ENCODE results near the gene TRMT6. TPM values are rescaled to one million over a fixed set of nuclear protein-coding genes. Genes with fewer than 3 reads are reported as not detected.

TRMT6 gene
- polyA plus RNA-seq, 1 of the 3 experiments (the other 2 are of a cell fraction), result 16.1 TPM

DNA sequence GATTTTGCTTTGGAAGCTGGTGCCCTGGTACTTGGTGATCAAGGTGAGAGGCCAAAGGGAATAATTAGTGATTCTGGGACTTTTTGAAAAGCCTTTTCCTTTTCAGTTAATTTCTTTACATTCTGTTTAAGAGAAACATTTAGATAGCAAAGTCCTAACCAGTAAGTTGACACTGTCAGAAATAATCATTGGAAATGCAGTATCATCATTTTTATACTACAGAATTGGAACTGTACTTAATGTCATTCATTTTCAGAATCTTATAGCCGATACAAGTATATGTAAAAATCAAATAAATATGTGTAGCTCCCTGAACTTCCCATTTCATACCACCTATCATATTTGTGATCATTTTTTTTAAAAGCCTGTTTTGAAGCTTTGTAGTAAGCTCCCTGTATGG, 27.6 kb upstream of the TRMT6 start:
- ChIA-PET CTCF (no interaction called here), POLR2A (no interaction called here)
- H3K27me3 ChIP-seq (ENCODE audit: insufficient read depth), result no peaks in the 10 kb centered on the region
- no peaks in the 10 kb centered on the region for H3K4me1 ChIP-seq (ENCODE audit: control insufficient read depth in 1 of 2, insufficient read depth in 2 of 2, low read depth in 1 of 2, low read length in 1 of 2)
- no peaks in the 10 kb centered on the region for H4K20me1 ChIP-seq (ENCODE audit: insufficient read depth)
- no peak overlapping the region for H3K4me2 ChIP-seq
- no peak overlapping the region for H2AFZ ChIP-seq (ENCODE audit: low read depth)
- no peaks in the 10 kb centered on the region for H3K79me2 ChIP-seq (ENCODE audit: insufficient read depth)
- H3K9me2 ChIP-seq, result no peaks in the 10 kb centered on the region
- TF ChIP-seq, protein P1, sequence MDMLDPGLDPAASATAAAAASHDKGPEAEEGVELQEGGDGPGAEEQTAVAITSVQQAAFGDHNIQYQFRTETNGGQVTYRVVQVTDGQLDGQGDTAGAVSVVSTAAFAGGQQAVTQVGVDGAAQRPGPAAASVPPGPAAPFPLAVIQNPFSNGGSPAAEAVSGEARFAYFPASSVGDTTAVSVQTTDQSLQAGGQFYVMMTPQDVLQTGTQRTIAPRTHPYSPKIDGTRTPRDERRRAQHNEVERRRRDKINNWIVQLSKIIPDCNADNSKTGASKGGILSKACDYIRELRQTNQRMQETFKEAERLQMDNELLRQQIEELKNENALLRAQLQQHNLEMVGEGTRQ (IDR thresholded peaks at IDR 0.05; ENCODE audit: borderline replicate concordance, low read depth, low read length), result no peak
- no peak for TF ChIP-seq RXRA (IDR thresholded peaks at IDR 0.05; ENCODE audit: borderline replicate concordance, low read depth)
- no peak for TF ChIP-seq MXI1 (IDR thresholded peaks at IDR 0.05; ENCODE audit: low read depth, low read length)
- TF ChIP-seq, protein P2, sequence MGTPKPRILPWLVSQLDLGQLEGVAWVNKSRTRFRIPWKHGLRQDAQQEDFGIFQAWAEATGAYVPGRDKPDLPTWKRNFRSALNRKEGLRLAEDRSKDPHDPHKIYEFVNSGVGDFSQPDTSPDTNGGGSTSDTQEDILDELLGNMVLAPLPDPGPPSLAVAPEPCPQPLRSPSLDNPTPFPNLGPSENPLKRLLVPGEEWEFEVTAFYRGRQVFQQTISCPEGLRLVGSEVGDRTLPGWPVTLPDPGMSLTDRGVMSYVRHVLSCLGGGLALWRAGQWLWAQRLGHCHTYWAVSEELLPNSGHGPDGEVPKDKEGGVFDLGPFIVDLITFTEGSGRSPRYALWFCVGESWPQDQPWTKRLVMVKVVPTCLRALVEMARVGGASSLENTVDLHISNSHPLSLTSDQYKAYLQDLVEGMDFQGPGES (IDR thresholded peaks at IDR 0.05; ENCODE audit: low read depth, low read length), result no peak
- TF ChIP-seq, protein P3, sequence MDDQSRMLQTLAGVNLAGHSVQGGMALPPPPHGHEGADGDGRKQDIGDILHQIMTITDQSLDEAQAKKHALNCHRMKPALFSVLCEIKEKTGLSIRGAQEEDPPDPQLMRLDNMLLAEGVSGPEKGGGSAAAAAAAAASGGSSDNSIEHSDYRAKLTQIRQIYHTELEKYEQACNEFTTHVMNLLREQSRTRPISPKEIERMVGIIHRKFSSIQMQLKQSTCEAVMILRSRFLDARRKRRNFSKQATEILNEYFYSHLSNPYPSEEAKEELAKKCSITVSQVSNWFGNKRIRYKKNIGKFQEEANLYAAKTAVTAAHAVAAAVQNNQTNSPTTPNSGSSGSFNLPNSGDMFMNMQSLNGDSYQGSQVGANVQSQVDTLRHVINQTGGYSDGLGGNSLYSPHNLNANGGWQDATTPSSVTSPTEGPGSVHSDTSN (IDR thresholded peaks at IDR 0.05), result no peak
- TF ChIP-seq NRF1 (IDR thresholded peaks at IDR 0.05; ENCODE audit: low read depth, low read length), result no peak
- TF ChIP-seq, protein P4, sequence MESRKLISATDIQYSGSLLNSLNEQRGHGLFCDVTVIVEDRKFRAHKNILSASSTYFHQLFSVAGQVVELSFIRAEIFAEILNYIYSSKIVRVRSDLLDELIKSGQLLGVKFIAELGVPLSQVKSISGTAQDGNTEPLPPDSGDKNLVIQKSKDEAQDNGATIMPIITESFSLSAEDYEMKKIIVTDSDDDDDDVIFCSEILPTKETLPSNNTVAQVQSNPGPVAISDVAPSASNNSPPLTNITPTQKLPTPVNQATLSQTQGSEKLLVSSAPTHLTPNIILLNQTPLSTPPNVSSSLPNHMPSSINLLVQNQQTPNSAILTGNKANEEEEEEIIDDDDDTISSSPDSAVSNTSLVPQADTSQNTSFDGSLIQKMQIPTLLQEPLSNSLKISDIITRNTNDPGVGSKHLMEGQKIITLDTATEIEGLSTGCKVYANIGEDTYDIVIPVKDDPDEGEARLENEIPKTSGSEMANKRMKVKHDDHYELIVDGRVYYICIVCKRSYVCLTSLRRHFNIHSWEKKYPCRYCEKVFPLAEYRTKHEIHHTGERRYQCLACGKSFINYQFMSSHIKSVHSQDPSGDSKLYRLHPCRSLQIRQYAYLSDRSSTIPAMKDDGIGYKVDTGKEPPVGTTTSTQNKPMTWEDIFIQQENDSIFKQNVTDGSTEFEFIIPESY (IDR thresholded peaks at IDR 0.05; ENCODE audit: borderline replicate concordance, low read depth), result no peak
- TF ChIP-seq, protein P5, sequence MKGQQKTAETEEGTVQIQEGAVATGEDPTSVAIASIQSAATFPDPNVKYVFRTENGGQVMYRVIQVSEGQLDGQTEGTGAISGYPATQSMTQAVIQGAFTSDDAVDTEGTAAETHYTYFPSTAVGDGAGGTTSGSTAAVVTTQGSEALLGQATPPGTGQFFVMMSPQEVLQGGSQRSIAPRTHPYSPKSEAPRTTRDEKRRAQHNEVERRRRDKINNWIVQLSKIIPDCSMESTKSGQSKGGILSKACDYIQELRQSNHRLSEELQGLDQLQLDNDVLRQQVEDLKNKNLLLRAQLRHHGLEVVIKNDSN (IDR thresholded peaks at IDR 0.05; ENCODE audit: borderline replicate concordance, low read depth), result no peak
- TF ChIP-seq RAD21 (IDR thresholded peaks at IDR 0.05; ENCODE audit: low read length), result no peak
- no peak for TF ChIP-seq CHD2 (IDR thresholded peaks at IDR 0.05; ENCODE audit: low read length, partially characterized antibody)
- no peak for TF ChIP-seq JUND (IDR thresholded peaks at IDR 0.05)
- no peak for TF ChIP-seq TAF1 (IDR thresholded peaks at IDR 0.05; ENCODE audit: borderline replicate concordance, low read depth, low read length)
- no peak for TF ChIP-seq RFX5 (IDR thresholded peaks at IDR 0.05; ENCODE audit: low read length)
- no peak for TF ChIP-seq ELF1 (IDR thresholded peaks at IDR 0.05)
- no peak for TF ChIP-seq GATA2 (CRISPR knock-in tag; IDR thresholded peaks at IDR 0.05)
- no peak for TF ChIP-seq FOSL2 (IDR thresholded peaks at IDR 0.05; ENCODE audit: borderline replicate concordance, low read depth)
- TF ChIP-seq FOXJ3 (CRISPR knock-in tag; IDR thresholded peaks at IDR 0.05), result no peak
- no peak for TF ChIP-seq MEF2A (IDR thresholded peaks at IDR 0.05; ENCODE audit: borderline replicate concordance, low read depth)
- no peak for TF ChIP-seq SMC3 (IDR thresholded peaks at IDR 0.05; ENCODE audit: low read depth, low read length)
- peaks cover 26 to 42% of the 10 kb centered on the region in 2 experiments for H3K36me3 ChIP-seq (replicated peaks in 1 of 2; ENCODE audit: control insufficient read depth in 1 of 2, insufficient read depth in 2 of 2, low read length in 1 of 2)
- no peaks in the 10 kb centered on the region for H3F3A ChIP-seq (replicated peaks; ENCODE audit: insufficient read depth)
- WGBS (ENCODE audit: low lambda C conversion rate), result 100% methylated on average over 1 of the region's 1 CpG
- no peak for DNase-seq
- H3K9ac ChIP-seq, result no peak overlapping the region
- H3K9me3 ChIP-seq, result no peaks in the 10 kb centered on the region
- H3K27ac ChIP-seq (ENCODE audit: low read depth in 2 of 2, low read length in 1 of 2), result no peak overlapping the region
- no peak overlapping the region for H3K4me3 ChIP-seq (ENCODE audit: low read depth in 2 of 2, low read length in 1 of 2)
